ENCODE results near the gene ALG2.

DNA sequence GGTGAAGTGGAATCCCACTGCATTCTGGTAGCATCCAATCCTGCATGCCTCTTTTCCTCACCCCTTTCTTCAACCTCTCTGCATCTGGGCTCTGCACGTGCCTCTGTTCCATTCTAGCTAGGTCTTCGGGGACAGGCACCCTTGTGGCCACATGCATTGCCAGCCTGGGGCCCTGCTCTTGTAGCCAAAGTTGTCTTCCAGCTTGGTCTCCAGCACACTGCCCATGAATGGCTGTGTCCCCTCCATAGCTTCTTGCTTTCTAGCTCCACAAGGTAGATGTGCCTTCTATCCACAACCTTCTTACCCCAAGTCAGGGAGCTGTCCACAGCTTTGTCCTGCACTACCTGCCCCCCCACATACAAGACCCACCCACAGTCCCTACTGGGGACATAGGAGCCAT lies 32.6 kb downstream of the ALG2 start:
- no peak for TF ChIP-seq ZNF398 (CRISPR knock-in tag; IDR thresholded peaks at IDR 0.05)
- TF ChIP-seq TEAD4 (IDR thresholded peaks at IDR 0.05; ENCODE audit: low read length) = no peak
- TF ChIP-seq TEAD4 (CRISPR knock-in tag; IDR thresholded peaks at IDR 0.05; ENCODE audit: borderline replicate concordance) = no peak
- TF ChIP-seq, protein P1, sequence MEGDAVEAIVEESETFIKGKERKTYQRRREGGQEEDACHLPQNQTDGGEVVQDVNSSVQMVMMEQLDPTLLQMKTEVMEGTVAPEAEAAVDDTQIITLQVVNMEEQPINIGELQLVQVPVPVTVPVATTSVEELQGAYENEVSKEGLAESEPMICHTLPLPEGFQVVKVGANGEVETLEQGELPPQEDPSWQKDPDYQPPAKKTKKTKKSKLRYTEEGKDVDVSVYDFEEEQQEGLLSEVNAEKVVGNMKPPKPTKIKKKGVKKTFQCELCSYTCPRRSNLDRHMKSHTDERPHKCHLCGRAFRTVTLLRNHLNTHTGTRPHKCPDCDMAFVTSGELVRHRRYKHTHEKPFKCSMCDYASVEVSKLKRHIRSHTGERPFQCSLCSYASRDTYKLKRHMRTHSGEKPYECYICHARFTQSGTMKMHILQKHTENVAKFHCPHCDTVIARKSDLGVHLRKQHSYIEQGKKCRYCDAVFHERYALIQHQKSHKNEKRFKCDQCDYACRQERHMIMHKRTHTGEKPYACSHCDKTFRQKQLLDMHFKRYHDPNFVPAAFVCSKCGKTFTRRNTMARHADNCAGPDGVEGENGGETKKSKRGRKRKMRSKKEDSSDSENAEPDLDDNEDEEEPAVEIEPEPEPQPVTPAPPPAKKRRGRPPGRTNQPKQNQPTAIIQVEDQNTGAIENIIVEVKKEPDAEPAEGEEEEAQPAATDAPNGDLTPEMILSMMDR (IDR thresholded peaks at IDR 0.05 in 2 of 3, conservative IDR thresholded peaks at IDR 0.05 in 1 of 3; ENCODE audit: insufficient read depth in 2 of 3, low read depth in 1 of 3, low read length in 3 of 3) = no peak
- TF ChIP-seq GATAD2A (IDR thresholded peaks at IDR 0.05) = no peak
- no peak for TF ChIP-seq ZNF764 (CRISPR knock-in tag; IDR thresholded peaks at IDR 0.05; ENCODE audit: low read depth)
- TF ChIP-seq TEAD2 (tag; IDR thresholded peaks at IDR 0.05) = no peak
